Measurements from ENCODE around the gene RFLNA. TPM values are rescaled to one million over a fixed set of nuclear protein-coding genes. Genes with fewer than 3 reads are reported as not detected.

RFLNA gene
- total and polyA plus RNA-seq, 2 experiments from 2014 or later = 3.9 to 20.4 TPM

GRCh38 chr12:124351422-124351821 is 56.5 kb downstream of the RFLNA start:
- Histone ChIP-seq H3K4me3 (no peak overlapping the region), H3K79me2 (replicated peaks; ENCODE audit: insufficient read depth) (no peaks in the 10 kb centered on the region), H3K36me3 (ENCODE audit: insufficient read depth) (no peaks in the 10 kb centered on the region), H3F3A (replicated peaks; ENCODE audit: low read depth) (no peaks in the 10 kb centered on the region), H3K27me3 (ENCODE audit: insufficient read depth) (no peaks in the 10 kb centered on the region), H3K4me1 (ENCODE audit: insufficient read depth) (no peaks in the 10 kb centered on the region), H3K27ac (ENCODE audit: low read depth) (no peak overlapping the region), H4K20me1 (replicated peaks; ENCODE audit: insufficient read depth) (0 out of 2 replicates have a peak, but pooled peaks cover 6% of the 10 kb centered on the region), H3K4me2 (no peak overlapping the region), H2AFZ (no peak overlapping the region), H3K9me2 (ENCODE audit: insufficient read depth) (no peaks in the 10 kb centered on the region)
- Mint-ChIP-seq H3K27ac (no peak overlapping the region), H3K27me3 (ENCODE audit: insufficient read depth, low read depth, poor library complexity) (peaks cover 17% of the 10 kb centered on the region), H3K36me3 (ENCODE audit: low read depth) (peaks cover 52% of the 10 kb centered on the region), H3K9me3 (no peaks in the 10 kb centered on the region), H3K4me3 (no peak overlapping the region), H3K4me1 (no peaks in the 10 kb centered on the region)
- DNase-seq (ENCODE audit: low spot score) (no peak), ATAC-seq (no peak)
- TF ChIP-seq, protein P1, sequence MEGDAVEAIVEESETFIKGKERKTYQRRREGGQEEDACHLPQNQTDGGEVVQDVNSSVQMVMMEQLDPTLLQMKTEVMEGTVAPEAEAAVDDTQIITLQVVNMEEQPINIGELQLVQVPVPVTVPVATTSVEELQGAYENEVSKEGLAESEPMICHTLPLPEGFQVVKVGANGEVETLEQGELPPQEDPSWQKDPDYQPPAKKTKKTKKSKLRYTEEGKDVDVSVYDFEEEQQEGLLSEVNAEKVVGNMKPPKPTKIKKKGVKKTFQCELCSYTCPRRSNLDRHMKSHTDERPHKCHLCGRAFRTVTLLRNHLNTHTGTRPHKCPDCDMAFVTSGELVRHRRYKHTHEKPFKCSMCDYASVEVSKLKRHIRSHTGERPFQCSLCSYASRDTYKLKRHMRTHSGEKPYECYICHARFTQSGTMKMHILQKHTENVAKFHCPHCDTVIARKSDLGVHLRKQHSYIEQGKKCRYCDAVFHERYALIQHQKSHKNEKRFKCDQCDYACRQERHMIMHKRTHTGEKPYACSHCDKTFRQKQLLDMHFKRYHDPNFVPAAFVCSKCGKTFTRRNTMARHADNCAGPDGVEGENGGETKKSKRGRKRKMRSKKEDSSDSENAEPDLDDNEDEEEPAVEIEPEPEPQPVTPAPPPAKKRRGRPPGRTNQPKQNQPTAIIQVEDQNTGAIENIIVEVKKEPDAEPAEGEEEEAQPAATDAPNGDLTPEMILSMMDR (conservative IDR thresholded peaks at IDR 0.05; ENCODE audit: low read depth in 2 of 2) = no peak
- TF ChIP-seq STAT1 (IDR thresholded peaks at IDR 0.05; ENCODE audit: unreplicated experiment) (no peak), JUNB (IDR thresholded peaks at IDR 0.05; ENCODE audit: unreplicated experiment) (no peak)

GRCh38 chr12:124352257-124352656 is 57.4 kb downstream of the RFLNA start:
- Histone ChIP-seq H3F3A (replicated peaks; ENCODE audit: low read depth) (no peaks in the 10 kb centered on the region), H3K4me2 (no peak overlapping the region), H3K4me3 (no peak overlapping the region), H3K27ac (ENCODE audit: low read depth) (no peak overlapping the region), H3K9me2 (ENCODE audit: insufficient read depth) (no peaks in the 10 kb centered on the region), H4K20me1 (replicated peaks; ENCODE audit: insufficient read depth) (0 out of 2 replicates have a peak, but pooled peaks cover 7% of the 10 kb centered on the region), H3K27me3 (ENCODE audit: insufficient read depth) (no peaks in the 10 kb centered on the region), H2AFZ (no peak overlapping the region), H3K36me3 (ENCODE audit: insufficient read depth) (no peaks in the 10 kb centered on the region), H3K4me1 (ENCODE audit: insufficient read depth) (no peaks in the 10 kb centered on the region), H3K79me2 (replicated peaks; ENCODE audit: insufficient read depth) (no peaks in the 10 kb centered on the region)
- no peak for DNase-seq (ENCODE audit: low spot score)
- Mint-ChIP-seq H3K27ac (no peak overlapping the region), H3K27me3 (ENCODE audit: insufficient read depth, low read depth, poor library complexity) (peaks cover 18% of the 10 kb centered on the region), H3K9me3 (no peaks in the 10 kb centered on the region), H3K36me3 (ENCODE audit: low read depth) (peaks cover 51% of the 10 kb centered on the region), H3K4me1 (no peaks in the 10 kb centered on the region), H3K4me3 (no peak overlapping the region)
- ATAC-seq = no peak
- TF ChIP-seq STAT1 (IDR thresholded peaks at IDR 0.05; ENCODE audit: unreplicated experiment) (no peak), ZNF114 (CRISPR knock-in tag; IDR thresholded peaks at IDR 0.05) (no peak), JUNB (IDR thresholded peaks at IDR 0.05; ENCODE audit: unreplicated experiment) (no peak), ETS1 (IDR thresholded peaks at IDR 0.05) (no peak), POLR2AphosphoS5 (IDR thresholded peaks at IDR 0.05; ENCODE audit: low read depth) (no peak), NANOG (IDR thresholded peaks at IDR 0.05; ENCODE audit: borderline replicate concordance) (no peak), EZH2 (IDR thresholded peaks at IDR 0.05; ENCODE audit: low read depth, unreplicated experiment) (no peak), ZNF331 (CRISPR knock-in tag; IDR thresholded peaks at IDR 0.05; ENCODE audit: low read depth) (no peak), REST (IDR thresholded peaks at IDR 0.05; ENCODE audit: unreplicated experiment) (no peak), CREB1 (CRISPR knock-in tag; IDR thresholded peaks at IDR 0.05; ENCODE audit: low read depth) (no peak), EZH2phosphoT487 (IDR thresholded peaks at IDR 0.05; ENCODE audit: unreplicated experiment) (no peak)
- TF ChIP-seq, protein P1 (conservative IDR thresholded peaks at IDR 0.05; ENCODE audit: low read depth in 2 of 2) = no peak

Data from GM23338 (cell line).